OCI-M1 (cell line): ENCODE results near the gene PBRM1.
"Not testable (repeated sequence)": the region's sequence is repeated elsewhere in the genome, so short reads cannot be mapped to it uniquely, and the experiment has no call there.

Experiments
- DNase-seq: peaks from one replicate; lab custom pipeline; 2025; lab: John Stamatoyannopoulos, UW

PBRM1 gene

GRCh38 chr3:52704611-52705437 lies 19.1 kb upstream of the PBRM1 start:
- DNase-seq = peak; percentile 51

- peak; percentile 13 for DNase-seq
Measured at GRCh38 chr3:52703341-52703740, 17.6 kb upstream of the PBRM1 start.

- no peak for DNase-seq
Measured at GRCh38 chr3:52697632-52697965, 11.9 kb upstream of the PBRM1 start.

GRCh38 chr3:52696830-52697631 lies 11.3 kb upstream of the PBRM1 start:
- no peak for DNase-seq

- DNase-seq = no peak
Measured at GRCh38 chr3:52695798-52696671, 10.3 kb upstream of the PBRM1 start.

- DNase-seq = no peak
Measured at GRCh38 chr3:52694528-52695189, 8.9 kb upstream of the PBRM1 start.

- no peak for DNase-seq
Measured at GRCh38 chr3:52693071-52693470, 7.4 kb upstream of the PBRM1 start.

GRCh38 chr3:52690560-52690959 lies 4.8 kb upstream of the PBRM1 start:
- DNase-seq = no peak

- DNase-seq = no peak
Measured at GRCh38 chr3:52689151-52689550, 3.4 kb upstream of the PBRM1 start.

- DNase-seq = no peak
Measured at GRCh38 chr3:52688266-52688665, 2.6 kb upstream of the PBRM1 start.

GRCh38 chr3:52685285-52685708 lies 416 bp downstream of the PBRM1 start:
- DNase-seq = peak; percentile 91

GRCh38 chr3:52684184-52684583 lies 1.5 kb downstream of the PBRM1 start:
- DNase-seq = peak; percentile 45

GRCh38 chr3:52683611-52684010 lies 2.1 kb downstream of the PBRM1 start:
- peak; percentile 38 for DNase-seq

GRCh38 chr3:52682016-52682415 lies 3.7 kb downstream of the PBRM1 start:
- DNase-seq = peak; percentile 93

- DNase-seq = no peak
Measured at GRCh38 chr3:52681596-52681995, 4.1 kb downstream of the PBRM1 start.

GRCh38 chr3:52679811-52680210 lies 5.9 kb downstream of the PBRM1 start:
- DNase-seq = peak; percentile 70

- DNase-seq = peak; percentile 62
Measured at GRCh38 chr3:52679199-52679538, 6.5 kb downstream of the PBRM1 start.

- peak; percentile 62 for DNase-seq
Measured at GRCh38 chr3:52678265-52679198, 7.2 kb downstream of the PBRM1 start.

- not testable (repeated sequence) for DNase-seq
Measured at GRCh38 chr3:52676201-52676600, 9.5 kb downstream of the PBRM1 start.

- no peak for DNase-seq
Measured at GRCh38 chr3:52671676-52672075, 14.0 kb downstream of the PBRM1 start.
